Measurements from ENCODE around the gene USP43. TPM values are rescaled to one million over a fixed set of nuclear protein-coding genes. Genes with fewer than 3 reads are reported as not detected.
"Not testable (repeated sequence)": the region's sequence is repeated elsewhere in the genome, so short reads cannot be mapped to it uniquely, and the experiment has no call there.

Gene USP43, protein sequence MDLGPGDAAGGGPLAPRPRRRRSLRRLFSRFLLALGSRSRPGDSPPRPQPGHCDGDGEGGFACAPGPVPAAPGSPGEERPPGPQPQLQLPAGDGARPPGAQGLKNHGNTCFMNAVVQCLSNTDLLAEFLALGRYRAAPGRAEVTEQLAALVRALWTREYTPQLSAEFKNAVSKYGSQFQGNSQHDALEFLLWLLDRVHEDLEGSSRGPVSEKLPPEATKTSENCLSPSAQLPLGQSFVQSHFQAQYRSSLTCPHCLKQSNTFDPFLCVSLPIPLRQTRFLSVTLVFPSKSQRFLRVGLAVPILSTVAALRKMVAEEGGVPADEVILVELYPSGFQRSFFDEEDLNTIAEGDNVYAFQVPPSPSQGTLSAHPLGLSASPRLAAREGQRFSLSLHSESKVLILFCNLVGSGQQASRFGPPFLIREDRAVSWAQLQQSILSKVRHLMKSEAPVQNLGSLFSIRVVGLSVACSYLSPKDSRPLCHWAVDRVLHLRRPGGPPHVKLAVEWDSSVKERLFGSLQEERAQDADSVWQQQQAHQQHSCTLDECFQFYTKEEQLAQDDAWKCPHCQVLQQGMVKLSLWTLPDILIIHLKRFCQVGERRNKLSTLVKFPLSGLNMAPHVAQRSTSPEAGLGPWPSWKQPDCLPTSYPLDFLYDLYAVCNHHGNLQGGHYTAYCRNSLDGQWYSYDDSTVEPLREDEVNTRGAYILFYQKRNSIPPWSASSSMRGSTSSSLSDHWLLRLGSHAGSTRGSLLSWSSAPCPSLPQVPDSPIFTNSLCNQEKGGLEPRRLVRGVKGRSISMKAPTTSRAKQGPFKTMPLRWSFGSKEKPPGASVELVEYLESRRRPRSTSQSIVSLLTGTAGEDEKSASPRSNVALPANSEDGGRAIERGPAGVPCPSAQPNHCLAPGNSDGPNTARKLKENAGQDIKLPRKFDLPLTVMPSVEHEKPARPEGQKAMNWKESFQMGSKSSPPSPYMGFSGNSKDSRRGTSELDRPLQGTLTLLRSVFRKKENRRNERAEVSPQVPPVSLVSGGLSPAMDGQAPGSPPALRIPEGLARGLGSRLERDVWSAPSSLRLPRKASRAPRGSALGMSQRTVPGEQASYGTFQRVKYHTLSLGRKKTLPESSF
- total RNA-seq (2014; rRNA removed) = not detected in 2 replicates
- 0.06 TPM for polyA plus RNA-seq (2012)

DNA sequence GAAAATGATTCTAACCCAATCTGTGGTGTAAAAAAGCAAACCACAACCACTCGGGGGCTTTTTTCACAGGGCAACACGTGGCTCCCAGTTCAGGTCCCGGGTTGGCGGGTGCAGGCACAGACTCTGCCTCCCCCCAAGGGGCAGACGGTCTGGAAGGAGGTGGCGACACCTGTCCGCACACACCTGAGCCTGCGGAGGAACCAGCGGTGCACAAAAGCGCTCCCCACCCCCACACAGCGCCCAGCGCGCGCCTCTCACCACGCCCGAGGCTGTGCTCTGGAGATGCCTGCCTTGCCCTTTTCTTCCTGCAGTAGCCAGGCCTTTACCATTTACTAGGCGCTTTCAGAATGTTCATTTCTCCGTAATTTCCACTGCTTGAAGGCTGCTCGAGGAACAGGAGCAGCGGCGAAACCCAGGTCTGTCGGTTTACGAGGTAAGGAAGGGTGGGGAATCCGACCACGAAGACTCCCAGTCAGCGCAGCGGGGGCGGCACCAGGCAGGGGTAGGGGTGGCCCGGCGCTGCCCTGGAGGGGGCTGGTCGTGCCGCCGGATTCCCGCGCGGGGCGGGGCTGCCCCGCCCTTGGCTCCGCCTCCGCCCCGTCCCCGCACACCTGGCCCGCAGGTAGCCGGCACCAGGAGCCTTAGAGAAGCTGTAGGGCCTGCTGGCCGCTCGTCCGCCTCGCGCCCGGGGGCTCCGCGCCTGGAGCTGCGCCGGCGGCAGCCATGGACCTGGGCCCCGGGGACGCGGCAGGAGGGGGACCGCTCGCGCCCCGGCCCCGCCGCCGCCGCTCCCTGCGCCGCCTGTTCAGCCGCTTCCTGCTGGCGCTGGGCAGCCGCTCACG lies at the start of gene USP43:
TSS of gene USP43 (plus strand) at position 608 of the 842 bp plus-strand sequence. CDS start at position 724, 116 bp downstream.
- DNase-seq (ENCODE audit: low read depth) = no peak

DNA sequence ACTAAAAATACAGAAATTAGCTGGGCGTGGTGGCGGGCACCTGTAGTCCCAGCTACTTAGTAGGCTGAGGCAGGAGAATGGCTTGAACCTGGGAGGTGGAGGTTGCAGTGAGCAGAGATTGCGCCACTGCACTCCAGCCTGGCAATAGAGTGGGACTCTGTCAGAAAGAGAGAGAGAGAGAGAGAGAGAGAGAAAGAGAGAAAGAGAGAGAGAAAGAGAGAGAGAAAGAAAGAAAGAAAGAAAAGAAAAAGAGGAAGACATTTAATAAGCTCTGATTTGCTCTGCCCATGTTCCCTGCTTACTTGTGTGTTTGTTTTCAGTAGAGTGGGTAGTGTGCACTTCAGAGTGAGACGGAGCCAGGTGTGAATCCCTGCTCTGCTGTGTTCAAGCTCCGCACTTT lies 47.7 kb upstream of the USP43 start:
- not testable (repeated sequence) for DNase-seq (ENCODE audit: low read depth)

- DNase-seq (ENCODE audit: low read depth) = no peak
These were observed 46.7 kb upstream of the USP43 start for GRCh38 chr17:9598661-9599060.

DNA sequence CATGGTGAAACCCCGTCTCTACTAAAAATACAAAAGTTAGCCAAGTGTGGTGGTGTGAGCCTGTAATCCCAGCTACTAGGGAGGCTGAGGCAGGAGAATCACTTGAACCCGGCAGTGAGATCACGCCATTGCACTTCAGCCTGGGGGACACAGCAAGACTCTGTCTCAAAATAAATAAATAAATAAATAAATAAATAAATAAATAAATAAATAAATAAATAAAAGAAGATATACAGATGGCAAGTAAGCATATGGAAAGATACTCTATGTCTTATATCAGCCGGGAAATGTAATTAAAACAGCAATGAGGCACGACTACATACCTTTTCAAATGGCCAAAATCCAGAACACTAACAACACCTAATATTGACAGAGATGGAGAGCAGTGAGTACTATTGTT lies 40.7 kb upstream of the USP43 start:
- DNase-seq (ENCODE audit: low read depth) = not testable (repeated sequence)

GRCh38 chr17:9606453-9606852 lies 38.9 kb upstream of the USP43 start:
- DNase-seq (ENCODE audit: low read depth) = no peak

DNA sequence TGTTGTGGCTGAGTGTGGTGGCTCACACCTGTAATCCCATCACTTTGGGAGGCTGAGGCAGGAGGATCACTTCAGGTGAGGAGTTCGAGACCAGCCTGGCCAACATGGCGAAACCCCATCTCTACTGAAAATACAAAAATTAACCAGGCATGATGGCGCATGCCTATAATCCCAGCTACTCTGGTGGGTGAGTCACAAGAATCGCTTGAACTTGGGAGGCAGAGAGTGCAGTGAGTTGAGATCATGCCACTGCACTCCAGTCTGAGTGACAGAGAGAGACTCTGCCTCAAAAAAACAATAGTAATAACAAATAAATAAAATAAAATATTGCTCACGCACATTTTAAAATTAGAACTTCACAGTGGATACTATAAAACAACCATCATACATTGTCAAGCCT lies 38.3 kb upstream of the USP43 start:
- not testable (repeated sequence) for DNase-seq (ENCODE audit: low read depth)

DNA sequence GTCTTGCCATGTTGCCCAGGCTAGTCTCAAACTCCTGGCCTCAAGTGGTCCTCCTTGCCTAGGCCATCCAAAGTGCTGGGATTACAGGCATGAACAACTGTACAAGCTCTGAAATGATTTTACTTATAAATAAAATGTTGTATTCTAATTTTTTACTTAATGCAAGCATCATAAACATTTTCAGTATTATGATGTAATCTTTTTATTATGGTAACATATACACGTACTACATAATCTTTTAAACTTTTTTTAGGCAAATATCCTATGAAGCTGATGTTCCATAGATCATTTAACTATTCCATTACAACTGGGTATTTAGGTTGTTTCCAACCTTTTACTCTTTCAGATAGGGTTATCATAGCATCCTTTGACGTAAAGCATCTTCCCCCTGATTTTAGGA lies 33.8 kb upstream of the USP43 start:
- no peak for DNase-seq (ENCODE audit: low read depth)

DNA sequence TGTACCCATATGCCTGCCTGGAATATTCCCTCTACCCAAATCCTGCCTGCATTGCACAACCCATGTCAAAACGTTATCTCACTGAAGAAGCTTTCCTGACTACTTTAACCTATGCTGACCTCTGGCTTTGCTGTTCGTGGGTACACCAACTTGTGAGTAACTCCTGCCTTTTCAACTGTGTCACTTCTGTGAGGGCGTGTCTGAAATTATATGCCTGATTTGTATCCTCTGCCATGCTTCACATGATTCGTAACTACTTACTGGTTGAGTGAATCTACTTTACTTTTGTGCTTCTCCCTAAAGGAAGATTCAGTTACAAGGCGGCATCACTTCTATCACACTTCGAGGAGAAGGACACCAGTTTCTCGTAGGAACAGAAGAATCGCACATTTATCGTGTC lies 33.3 kb upstream of the USP43 start:
- DNase-seq (ENCODE audit: low read depth) = no peak

DNA sequence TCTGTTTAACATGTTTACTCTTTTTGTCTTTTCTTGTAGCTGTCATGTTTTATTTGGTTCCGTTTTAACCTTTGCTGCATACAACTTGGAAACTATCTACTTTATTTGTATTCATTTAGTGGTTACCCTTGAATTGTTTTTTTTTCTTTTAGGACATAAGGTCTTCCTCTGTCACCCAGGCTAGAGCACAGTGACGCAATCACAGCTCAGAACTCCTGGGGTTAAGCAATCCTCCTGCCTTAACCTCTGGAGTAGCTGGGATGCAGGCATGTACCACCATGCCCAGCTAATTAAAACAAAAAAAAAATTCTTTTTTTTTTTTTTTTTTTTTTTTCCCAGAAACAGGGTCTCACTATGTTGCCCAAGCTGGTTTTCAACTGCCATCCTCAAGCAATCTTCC lies 29.8 kb upstream of the USP43 start:
- no peak for DNase-seq (ENCODE audit: low read depth)

DNA sequence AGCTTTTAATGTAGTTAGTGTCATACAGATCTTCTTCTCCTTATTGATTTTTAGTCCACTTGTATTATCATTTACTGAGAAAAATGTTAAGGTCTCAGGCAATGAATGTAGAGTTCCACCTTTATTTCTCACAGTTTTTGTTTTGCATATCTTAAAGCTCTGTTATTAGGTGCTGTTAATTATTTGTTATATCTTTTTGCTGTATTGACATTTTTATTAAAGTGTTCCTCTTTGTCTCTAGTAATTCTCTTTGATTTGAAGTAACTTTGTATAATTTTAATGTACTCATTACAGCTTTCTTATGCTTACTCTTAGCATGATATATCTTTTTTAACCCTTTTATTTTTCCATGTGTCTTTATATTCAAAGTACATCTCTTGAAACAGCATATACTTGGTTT lies 22.4 kb upstream of the USP43 start:
- DNase-seq (ENCODE audit: low read depth) = no peak

DNA sequence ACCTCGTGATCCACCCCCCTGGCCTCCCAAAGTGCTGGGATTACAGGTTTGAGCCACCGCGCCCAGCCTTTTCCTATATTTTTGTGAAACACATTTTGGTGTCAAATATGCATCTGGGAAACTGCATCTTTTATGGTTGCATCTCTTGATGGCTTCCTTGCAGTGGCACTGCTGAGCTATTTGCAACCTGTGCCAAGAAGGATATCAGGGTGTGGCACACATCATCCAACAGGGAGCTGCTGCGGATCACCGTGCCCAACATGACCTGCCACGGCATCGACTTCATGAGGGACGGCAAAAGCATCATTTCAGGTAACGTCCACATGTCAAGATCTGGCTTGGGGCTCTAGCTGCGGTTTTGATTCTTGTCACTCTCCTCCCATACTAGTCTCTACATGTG lies 16.8 kb upstream of the USP43 start:
- DNase-seq (ENCODE audit: low read depth) = no peak

DNA sequence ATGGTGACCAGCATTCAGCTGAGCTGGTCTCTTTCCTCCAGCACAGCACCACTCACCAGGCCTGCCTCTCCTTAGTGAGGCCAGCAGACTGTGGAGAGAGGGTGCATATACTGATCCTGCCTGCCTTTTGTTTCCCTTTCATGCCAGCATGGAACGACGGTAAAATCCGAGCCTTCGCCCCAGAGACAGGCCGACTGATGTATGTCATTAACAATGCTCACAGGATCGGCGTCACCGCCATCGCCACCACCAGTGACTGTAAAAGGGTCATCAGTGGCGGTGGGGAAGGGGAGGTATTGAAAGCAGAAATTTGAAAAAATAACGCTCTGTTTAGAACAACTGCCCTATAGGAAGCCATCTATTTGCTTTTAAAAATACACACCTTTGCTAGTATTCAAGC lies 12.6 kb upstream of the USP43 start:
- no peak for DNase-seq (ENCODE audit: low read depth)

DNA sequence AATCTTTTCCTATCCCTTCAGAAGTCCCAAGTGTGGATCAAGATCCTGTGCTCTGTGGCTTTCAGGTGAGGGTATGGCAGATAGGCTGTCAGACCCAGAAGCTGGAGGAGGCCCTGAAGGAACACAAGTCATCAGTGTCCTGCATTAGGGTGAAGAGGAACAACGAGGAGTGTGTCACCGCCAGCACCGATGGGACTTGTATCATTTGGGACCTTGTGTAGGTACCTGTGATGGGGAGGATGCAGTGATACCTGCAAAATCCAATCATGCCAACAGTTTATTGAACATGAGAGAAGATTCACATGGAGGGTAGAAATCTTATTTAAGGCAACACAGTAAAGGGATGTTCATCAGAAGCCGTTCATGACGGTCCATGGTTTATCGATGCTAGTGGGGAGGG lies 10.0 kb upstream of the USP43 start:
- DNase-seq (ENCODE audit: low read depth) = no peak

DNA sequence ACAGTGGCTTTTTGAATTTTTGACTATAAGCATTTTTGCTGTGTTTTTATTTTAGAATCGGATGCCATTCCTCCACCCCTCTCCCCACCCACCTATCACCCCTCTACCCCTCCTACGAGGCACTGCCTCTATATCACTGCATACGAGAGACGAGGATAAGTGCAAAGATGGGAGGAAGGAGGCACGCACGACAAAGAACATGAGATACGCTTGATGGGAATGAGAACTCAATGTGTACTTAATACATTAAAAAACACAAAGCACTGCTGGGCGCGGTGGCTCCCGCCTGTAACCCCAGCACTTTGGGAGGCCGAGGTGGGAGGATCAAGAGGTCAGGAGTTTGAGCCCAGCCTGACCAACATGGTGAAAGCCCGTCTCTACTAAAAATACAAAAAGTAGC lies 8.8 kb upstream of the USP43 start:
- DNase-seq (ENCODE audit: low read depth) = no peak

DNA sequence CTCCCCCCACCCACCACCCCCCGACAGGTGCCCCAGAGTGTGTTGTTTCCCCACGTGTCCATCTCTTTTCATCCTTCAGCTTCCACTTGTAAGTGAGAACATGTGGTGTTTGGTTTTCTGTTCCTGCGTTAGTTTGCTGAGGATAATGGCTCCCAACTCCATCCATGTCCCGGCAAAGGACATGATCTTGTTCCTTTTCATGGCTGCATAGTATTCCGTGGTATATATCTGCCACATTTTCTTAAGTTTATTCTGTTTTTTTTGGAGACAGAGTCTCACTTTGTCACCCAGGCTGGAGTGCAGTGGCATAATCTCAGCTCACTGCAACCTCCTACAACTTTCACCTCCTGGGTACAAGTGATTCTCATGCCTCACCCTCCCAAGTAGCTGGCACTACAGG lies 4.9 kb upstream of the USP43 start:
- DNase-seq (ENCODE audit: low read depth) = not testable (repeated sequence)

- no peak for DNase-seq (ENCODE audit: low read depth)
These were observed 1.7 kb upstream of the USP43 start for GRCh38 chr17:9643611-9644010.

DNA sequence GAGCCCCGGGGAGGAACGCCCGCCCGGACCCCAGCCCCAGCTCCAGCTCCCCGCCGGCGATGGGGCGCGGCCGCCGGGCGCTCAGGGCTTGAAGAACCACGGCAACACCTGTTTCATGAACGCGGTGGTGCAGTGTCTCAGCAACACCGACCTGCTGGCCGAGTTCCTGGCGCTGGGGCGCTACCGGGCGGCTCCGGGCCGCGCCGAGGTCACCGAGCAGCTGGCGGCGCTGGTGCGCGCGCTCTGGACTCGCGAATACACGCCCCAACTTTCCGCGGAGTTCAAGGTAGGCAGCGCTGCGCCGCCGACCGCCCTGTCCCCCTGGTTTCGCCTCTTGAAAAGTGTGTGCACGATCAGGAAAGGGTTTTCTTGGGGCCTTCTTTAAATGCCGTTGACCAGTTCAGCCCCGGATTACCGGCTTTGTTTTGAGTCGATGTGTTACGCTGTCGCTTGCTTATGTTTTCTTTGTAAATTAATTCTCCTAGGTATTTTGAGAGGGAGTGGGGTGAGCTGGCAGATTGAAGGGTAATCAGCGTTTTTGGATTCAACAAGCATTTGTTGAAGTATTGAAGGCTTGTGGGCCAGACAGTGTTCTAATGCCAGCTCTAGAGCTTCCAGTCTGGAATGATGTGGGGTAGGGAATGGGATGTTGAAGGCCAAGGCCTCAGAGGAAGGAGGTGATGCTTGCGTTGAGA lies 681 bp downstream of the USP43 start:
- DNase-seq (ENCODE audit: low read depth) = no peak

DNA sequence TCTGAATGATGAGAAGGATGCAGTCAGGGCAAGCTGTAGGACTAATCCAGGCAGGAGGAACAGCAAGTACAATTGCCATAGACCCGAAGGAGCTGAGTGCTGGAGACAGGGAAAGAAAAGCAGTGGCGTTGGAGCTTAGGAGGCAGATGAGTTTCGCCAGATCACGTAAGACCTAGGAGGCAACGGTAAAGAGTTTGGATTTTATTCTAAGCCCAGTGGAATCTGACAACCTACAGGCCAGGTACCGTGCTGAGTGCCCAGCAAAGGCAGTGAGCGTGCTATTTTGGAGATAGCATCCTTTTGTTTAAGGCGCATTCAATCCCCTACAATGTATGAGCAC lies 1.2 kb downstream of the USP43 start:
- no peak for DNase-seq (ENCODE audit: low read depth)

DNA sequence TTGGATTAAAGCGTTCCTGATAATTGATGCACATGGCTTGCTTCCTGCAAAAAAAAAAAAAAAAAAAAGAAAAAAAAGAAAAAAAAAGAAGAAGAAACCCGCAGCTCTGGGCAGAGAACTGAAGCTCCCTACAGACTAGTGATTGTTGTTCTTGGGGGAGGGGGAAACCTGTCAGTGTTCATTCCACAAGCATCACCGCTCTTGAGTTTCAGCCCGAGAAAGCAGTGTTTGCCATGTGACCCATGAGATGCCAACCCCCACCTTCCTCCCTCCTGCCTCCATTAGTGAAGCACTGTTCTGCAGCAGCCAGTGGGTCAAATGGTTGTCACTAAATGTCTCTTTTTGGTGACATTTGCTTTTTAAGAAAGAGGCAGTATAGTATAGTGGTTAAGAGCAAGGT lies 1.7 kb downstream of the USP43 start:
- DNase-seq (ENCODE audit: low read depth) = no peak

GRCh38 chr17:9648521-9649110 lies 3.3 kb downstream of the USP43 start:
- DNase-seq (ENCODE audit: low read depth) = no peak

All from LHCN-M2 (cell line).